Pancreas (tissue), 10 donors: ENCODE data around the gene GFRA4. TPM values are rescaled to one million over a fixed set of nuclear protein-coding genes. Genes with fewer than 3 reads are reported as not detected.
A peak's percentile ranks its signal among the peaks of the same experiment; 100 is the strongest.

Source experiments
- ATAC-seq, 4 donors: fragments of 200-7000 bp; cut with Tn5 transposase; one replicate each; pipeline versions ENCODE4 v1.8.0 to v1.9.1; 2020; ENCODE audit warnings: mild to moderate bottlenecking in 4 of 4, moderate library complexity in 4 of 4
- DNase-seq, 6 donors: peaks; one replicate each; pipeline ENCODE4 v3.0.0-alpha.2; 2020
- FAIRE-seq: peaks from 2 replicates; lab custom pipeline; 2012; peaks lifted over from hg19 to GRCh38; lab: Jason Lieb, UNC
- H3K27ac ChIP-seq, 4 donors: fragments of 200-600 bp; sonication (generic); 1 replicate in 3 of 4; 2 replicates in 1 of 4; pipeline versions ENCODE4 v1.5.0 to v1.8.0; 2020
- H3K27me3 ChIP-seq, 4 donors: fragments of 200-600 bp; one replicate each; pipeline ENCODE4 v1.8.0; 2021
- H3K36me3 ChIP-seq, 3 donors: fragments of 200-600 bp; sonication (generic) in 1 of 3; one replicate each; pipeline versions ENCODE4 v1.5.0 to v1.8.0; 2020 to 2021
- H3K4me1 ChIP-seq, 3 donors: fragments of 200-600 bp; one replicate each; pipeline ENCODE4 v1.8.0; 2021
- H3K4me3 ChIP-seq, 4 donors: fragments of 200-600 bp; sonication (generic) in 2 of 4; one replicate each; pipeline versions ENCODE4 v1.5.0 to v1.8.0; 2020 to 2021
- H3K9me3 ChIP-seq, 4 donors: fragments of 200-600 bp; one replicate each; pipeline ENCODE4 v1.8.0; 2021
- WGBS, 2 donors: extraction: QIAGEN DNeasy Blood & Tissue Kit; methylation state at CpG; one replicate each; pipeline ENCODE4 v1.1.7; 2013; 5-methylcytosine and 5-hydroxymethylcytosine counted together
- intact Hi-C, 3 donors: fragments of 100-400 bp; cut with DNase I; formaldehyde crosslinking; loops; one replicate each; pipeline versions ENCODE4 v1.11.1 to v1.14.2; 2022
- polyA plus RNA-seq, 2 donors: library from polyadenylated mRNA; stranded (reverse); fragments of 200-250 nt; gene quantifications; one replicate each; pipeline ENCODE4 v1.2.3, GENCODE V29; 2013
- total RNA-seq, 6 donors: library from RNA; stranded (reverse); fragmentation: NEBNext Ultra II Directional in 4 of 6; extraction: Animal tissue kit (Norgen Biotek cat#: 25700) in 4 of 6; gene quantifications; one replicate each; pipeline versions ENCODE4 v1.2.1 to v1.2.4, GENCODE V29; 2021 to 2023
- TF ChIP-seq, protein P1 (sequence below), 4 donors: fragments of 200-600 bp; sonication (generic) in 3 of 4; IDR thresholded peaks; one replicate each; pipeline versions ENCODE4 v1.5.0 to v1.8.0; 2021; ENCODE audit warnings: antibody characterized with exemption in 4 of 4
- donor health status: healthy with polysubstance abuse.
- donor health status: DM: no; HTN: no; CAD: no; lungs with moderate emphysema.
- donor health status: DM: no; HTN: no; CAD: no.
- donor health status: control.
- donor health status: control.
- donor health status: Bipolar disorder and iron deficiency.
- donor health status: DM: yes; HTN: yes; CAD: no.
- donor health status: DM: no; HTN: no; CAD: no.
- donor health status: DM: no; HTN: no; CAD: no.
- donor health status: DM: yes; HTN: yes; CAD: no.

GFRA4 gene
- total and polyA plus RNA-seq, 8 donors = not detected

DNA sequence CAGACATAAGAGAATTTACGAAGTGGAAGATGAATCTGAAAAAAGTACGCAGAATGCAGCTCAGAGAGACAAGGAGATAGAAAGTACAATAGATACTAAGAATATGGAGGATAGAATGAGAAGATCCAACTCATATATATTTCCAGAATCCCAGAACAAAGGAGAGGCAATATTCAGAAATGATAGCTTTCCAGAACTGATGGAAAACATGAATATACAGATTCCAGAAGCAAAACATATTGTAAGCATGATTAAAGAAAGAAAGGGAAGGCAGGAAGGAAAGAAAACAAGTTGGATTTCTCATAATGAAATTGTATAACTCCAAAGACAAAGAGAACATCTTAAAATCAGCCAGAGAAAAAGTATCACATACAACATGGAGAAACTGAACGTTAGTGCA is 22.9 kb downstream of the GFRA4 start:
- Histone ChIP-seq H3K9me3 (no peaks in the 10 kb centered on the region), H3K27ac (no peak overlapping the region), H3K4me3 (no peak overlapping the region), H3K27me3 (no peaks in the 10 kb centered on the region), H3K36me3 (peaks cover 0 to 15% (median 0%) of the 10 kb centered on the region in 3 donors), H3K4me1 (no peaks in the 10 kb centered on the region)
- FAIRE-seq (no peak), DNase-seq (no peak), ATAC-seq (no peak)
- TF ChIP-seq, protein P1, sequence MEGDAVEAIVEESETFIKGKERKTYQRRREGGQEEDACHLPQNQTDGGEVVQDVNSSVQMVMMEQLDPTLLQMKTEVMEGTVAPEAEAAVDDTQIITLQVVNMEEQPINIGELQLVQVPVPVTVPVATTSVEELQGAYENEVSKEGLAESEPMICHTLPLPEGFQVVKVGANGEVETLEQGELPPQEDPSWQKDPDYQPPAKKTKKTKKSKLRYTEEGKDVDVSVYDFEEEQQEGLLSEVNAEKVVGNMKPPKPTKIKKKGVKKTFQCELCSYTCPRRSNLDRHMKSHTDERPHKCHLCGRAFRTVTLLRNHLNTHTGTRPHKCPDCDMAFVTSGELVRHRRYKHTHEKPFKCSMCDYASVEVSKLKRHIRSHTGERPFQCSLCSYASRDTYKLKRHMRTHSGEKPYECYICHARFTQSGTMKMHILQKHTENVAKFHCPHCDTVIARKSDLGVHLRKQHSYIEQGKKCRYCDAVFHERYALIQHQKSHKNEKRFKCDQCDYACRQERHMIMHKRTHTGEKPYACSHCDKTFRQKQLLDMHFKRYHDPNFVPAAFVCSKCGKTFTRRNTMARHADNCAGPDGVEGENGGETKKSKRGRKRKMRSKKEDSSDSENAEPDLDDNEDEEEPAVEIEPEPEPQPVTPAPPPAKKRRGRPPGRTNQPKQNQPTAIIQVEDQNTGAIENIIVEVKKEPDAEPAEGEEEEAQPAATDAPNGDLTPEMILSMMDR (IDR thresholded peaks at IDR 0.05) = no peak
- intact Hi-C loops = no loop called here
- WGBS, 2 donors = 84 to 97% methylated on average over 3 of the region's 3 CpGs

DNA sequence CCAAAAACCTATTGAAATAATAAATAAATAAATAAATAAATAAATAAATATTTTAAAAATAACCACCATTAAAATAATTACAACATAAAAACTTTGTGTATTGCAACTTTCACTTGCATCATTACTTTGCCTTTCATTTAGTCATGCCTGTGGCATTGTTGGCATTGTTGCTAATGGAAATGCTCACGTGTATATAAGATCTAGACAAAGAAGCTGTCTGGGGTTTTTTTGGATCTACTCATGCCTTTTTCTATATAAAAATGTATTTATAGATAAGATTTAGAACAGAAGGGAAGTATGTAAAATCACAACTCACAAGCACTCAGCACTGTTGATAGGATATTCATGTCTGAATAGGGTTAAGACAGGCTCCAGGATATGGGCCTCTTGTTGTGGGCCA is 27.9 kb downstream of the GFRA4 start:
- Histone ChIP-seq H3K9me3 (no peaks in the 10 kb centered on the region), H3K27ac (no peak overlapping the region), H3K4me1 (peaks cover 3 to 16% (median 10%) of the 10 kb centered on the region in 3 donors), H3K27me3 (no peaks in the 10 kb centered on the region), H3K4me3 (no peak overlapping the region), H3K36me3 (peaks cover 0 to 5% (median 0%) of the 10 kb centered on the region in 3 donors)
- intact Hi-C loops = no loop called here
- DNase-seq (no peak), ATAC-seq (no peak), FAIRE-seq (no peak)
- 86 to 90% methylated on average over 1 of the region's 1 CpG for WGBS, 2 donors
- TF ChIP-seq, protein P1 (IDR thresholded peaks at IDR 0.05) = no peak

DNA sequence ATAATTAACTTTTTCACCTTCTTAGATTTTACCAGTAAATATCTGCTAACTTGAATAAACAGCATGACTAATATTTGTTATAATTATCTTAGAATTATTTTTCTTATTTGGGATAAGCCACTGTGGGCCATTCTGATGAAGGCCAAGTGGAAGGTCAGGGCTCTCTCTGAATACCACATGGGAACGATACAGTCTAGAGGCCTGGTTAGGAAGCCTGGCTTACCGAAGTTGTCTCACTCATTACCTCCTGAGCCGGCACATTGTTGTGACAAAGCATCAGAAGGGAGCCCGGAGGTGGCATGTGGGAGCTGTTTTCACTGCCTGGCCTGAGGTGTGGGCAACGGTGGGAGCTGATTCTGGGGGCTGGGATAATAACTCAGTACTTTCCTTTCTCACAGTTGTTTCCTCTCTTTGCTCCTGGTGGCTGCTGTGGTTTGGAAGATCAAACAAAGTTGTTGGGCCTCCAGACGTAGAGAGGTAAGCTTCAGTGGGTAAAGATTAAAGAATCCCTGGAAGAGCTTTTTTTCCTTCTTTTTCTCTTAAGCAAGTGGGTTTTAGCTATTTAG is 29.2 kb downstream of the GFRA4 start:
- no peaks in the 10 kb centered on the region for H3K36me3 ChIP-seq

DNA sequence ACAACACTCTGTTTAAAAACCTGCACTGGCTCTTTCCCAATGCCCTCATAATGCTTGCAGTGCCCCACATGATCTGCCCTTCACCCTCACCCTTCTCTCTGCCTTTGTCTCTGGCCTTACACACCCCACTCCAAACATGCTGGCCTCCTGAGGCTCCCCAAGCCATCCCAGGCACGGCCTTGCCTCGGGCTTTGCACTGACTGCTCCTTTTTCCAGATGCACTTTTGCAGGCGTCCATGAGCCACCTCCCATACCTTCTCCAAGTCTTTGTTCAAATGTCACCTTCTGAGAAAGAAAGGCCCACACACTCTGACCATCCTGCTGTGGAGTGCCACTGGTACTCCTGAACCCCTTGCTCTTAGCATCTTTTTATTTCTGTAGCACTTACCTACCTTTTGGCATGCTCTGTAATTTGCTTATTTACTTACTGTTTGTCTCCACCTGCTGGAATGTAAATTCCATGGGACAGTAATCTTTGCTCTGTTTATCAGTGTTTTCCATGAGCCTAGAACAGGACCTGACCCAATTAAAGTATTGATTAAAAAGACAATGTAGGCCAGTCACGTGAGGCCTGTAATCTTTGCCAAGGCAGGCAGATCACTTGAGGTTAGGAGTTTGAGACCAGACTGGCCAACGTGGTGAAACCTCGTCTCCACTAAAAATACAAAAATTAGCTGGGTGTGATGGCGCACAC is 30.7 kb downstream of the GFRA4 start:
- WGBS, 2 donors = 61 to 66% methylated on average over 7 of the region's 7 CpGs
- no peak overlapping the region for H3K27ac ChIP-seq
- peaks cover 3 to 16% (median 10%) of the 10 kb centered on the region in 3 donors for H3K4me1 ChIP-seq
- ATAC-seq (peak; percentile 32 to 60 (median 43)), DNase-seq (no peak), FAIRE-seq (no peak)
- intact Hi-C loops = no loop called here
- no peaks in the 10 kb centered on the region for H3K9me3 ChIP-seq
- no peak overlapping the region for H3K4me3 ChIP-seq
- TF ChIP-seq, protein P1 (IDR thresholded peaks at IDR 0.05) = no peak
- H3K36me3 ChIP-seq = peaks cover 0 to 2% (median 0%) of the 10 kb centered on the region in 3 donors
- H3K27me3 ChIP-seq = no peaks in the 10 kb centered on the region

More for the DNA sequence above, 29.2 kb downstream of the GFRA4 start:
- no peak for DNase-seq
- Histone ChIP-seq H3K9me3 (no peaks in the 10 kb centered on the region), H3K27ac (no peak overlapping the region), H3K4me1 (peaks cover 3 to 16% (median 10%) of the 10 kb centered on the region in 3 donors), H3K4me3 (no peak overlapping the region), H3K27me3 (no peaks in the 10 kb centered on the region)
- ATAC-seq = peak; percentile 49 to 70 (median 61)
- TF ChIP-seq, protein P1 (IDR thresholded peaks at IDR 0.05) = no peak
- intact Hi-C loops = no loop called here
- whole genome bisulfite sequencing, 2 donors = 21 to 35% methylated on average over 6 of the region's 6 CpGs
- no peak for FAIRE-seq

DNA sequence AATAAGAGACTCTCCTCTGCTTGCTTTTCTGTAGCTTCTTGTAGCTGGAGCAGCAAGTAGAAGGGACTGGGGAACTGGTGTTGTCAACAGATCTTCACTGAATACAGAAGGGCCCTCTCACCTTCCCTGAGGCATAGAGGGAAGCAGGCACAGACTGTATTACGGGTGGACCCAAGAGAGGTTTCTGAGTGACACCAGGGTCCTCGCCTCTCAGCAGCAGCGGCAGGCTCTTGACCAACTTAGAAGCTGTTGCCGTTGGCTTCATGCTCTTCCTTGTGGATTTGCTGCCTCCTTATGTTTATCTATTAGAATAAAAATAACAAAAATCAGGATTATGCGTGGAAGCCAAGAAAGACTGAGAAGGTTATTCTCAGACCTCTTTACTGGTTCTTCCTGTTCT is 31.7 kb downstream of the GFRA4 start:
- no peak for DNase-seq
- intact Hi-C loops = no loop called here
- H3K4me1 ChIP-seq = peaks cover 3 to 16% (median 10%) of the 10 kb centered on the region in 3 donors
- WGBS, 2 donors = 82 to 90% methylated on average over 5 of the region's 5 CpGs
- no peak overlapping the region for H3K4me3 ChIP-seq
- H3K27ac ChIP-seq = no peak overlapping the region
- no peaks in the 10 kb centered on the region for H3K27me3 ChIP-seq
- TF ChIP-seq, protein P1 (IDR thresholded peaks at IDR 0.05) = no peak
- no peak for FAIRE-seq
- no peak for ATAC-seq
- H3K9me3 ChIP-seq = no peaks in the 10 kb centered on the region
- peaks cover 0 to 8% (median 0%) of the 10 kb centered on the region in 3 donors for H3K36me3 ChIP-seq
